Putamen (tissue), 1 donor: ENCODE data around the gene SLC4A8.

Experiments
- DNase-seq: peaks from one replicate; pipeline ENCODE4 v3.0.0-alpha.2; 2016; ENCODE audit warnings: low spot score

The SLC4A8 gene

DNA sequence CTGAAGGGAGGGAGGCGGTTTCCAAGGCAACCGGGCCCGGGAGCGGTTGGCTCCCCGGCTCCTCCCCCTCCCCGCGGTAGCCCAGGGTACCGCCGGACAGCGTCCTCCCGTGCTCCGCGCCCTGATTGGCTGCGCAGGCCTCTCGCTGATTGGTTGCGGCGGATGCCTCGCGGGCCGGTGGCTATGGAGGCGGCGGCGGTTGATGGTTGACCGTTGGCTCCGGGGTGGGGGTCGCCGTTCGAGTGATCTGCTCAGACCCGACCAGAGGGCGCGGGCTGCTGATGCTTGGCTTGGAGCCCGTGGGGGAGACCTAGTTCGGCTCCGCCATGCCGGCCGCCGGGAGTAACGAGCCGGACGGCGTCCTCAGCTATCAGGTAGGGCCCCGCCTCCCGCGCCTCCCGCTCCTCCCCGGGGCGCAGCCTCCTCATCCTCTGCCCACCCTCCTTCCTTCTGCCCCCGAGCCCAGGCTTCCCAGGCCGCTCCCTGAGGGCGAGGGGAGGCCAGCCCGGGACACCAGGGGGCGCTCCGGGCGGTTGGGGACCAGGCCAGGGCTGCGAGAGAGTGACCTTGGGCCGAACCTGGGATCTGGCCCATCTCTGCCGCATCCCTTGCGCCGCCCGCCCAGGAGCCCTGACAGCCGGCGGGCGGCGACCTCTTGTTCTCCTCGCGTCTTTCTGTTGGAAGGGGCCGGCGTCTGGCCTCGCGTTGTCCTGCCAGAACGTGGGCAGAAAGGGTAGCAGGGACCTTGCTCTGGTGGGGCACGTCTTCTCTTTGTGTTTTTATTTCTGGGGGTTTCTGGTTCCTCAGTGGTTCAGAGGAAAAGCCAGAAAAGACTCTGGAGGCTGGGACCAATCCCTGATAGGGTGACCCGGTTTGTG lies at the start of gene SLC4A8:
TSS of gene SLC4A8 (plus strand) at position 170 of the 878 bp plus-strand sequence. CDS start at position 327, 157 bp downstream.
- DNase-seq, result peak; percentile 95

DNA sequence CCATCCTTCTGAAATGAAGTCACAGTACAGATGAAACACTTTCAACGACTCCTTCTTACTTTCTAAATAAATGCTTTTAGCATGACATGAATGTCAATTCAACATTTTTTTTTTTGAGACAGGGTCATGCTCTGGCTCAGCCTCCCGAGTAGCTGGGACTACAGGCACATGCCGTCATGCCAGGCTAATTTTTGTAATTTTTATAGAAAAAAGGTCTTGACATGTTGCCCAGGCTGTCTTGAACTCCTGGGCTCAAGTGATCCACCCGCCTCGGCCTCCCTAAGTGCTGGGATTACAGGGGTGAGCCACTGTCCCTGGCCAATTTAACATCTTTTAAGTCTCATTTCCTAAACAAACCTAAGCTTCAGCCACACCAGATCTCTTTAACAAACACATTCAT lies 49.8 kb upstream of the SLC4A8 start:
- DNase-seq, result no peak

DNA sequence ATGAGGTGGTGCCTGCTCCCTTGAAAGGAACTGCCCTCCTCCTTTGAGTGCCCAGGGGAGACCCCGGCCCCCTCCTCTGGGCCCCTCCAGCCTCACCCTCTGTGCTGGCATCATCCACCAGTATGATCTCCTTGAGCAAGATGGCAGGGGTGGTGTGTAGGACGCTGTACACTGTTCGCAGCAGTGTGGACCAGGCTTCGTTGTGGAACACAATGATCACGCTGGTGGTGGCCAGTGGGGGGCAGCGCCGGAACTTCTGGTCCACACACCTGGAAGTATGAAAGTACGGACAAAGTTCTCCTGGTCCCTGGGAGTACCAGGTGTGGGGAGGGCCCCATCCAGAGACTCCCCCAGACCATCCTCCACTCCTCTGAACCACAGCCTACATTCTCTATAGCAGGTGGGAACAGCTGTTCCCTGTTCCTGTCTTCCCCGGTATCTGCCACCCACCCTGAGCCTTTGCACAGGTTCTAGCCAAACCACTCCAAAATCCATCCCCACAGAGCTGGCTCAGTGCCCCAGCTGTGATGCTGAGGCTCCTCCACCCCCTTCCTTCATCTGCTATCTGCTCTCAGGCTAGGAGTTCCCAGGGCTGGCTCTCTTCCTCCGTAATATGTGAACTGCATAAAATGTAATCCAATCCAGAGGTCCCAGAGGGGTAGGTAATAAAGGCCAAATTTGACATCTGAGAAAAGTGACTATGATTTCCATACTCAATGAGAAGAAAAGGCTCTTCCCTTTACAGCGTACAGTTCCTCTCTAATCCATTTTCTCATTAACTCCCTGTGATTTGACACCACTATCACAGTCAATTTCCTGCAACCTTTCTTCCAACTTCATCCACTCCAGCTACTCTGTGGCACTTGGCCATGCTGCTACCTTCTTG lies 47.3 kb upstream of the SLC4A8 start:
- no peak for DNase-seq

DNA sequence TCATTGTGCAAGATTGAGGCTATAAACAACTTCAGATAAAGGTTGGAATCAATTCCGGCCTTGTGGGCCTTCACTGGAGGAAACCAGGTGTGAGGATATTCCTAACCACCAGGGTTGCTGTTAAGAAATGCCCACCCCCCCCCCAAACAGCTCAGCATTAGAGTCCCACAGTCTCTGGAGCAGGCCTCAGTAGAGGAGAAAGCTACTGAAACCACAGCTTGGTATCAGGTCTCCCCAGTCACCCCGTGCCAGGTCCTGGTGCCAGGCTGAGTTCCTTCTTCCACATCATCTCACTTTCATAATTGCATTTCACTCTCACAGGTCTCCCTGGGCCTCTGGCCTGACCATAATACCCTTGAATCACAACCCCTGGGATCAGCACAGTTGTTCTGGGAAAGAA lies 45.9 kb upstream of the SLC4A8 start:
- DNase-seq, result no peak

DNA sequence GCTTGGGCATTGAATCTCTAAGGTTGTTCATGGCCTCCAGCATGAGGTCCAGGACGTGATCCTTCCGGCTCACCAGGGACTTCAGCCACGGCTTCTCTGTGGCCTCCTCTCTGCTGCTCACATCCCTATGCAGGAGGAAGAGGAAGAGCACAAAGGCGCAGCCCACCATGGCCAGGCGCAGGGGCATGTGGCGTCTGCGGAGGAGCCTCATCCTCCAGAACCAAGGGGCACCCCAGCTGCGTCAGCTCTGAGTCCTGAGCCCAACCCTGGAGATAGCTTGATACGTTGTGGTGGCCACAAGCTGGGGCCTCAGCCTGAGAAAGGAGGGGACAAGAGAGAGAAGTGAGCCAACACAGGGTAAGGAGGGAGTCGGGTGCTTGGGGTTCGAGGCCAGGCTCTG lies 45.1 kb upstream of the SLC4A8 start:
- DNase-seq, result no peak

DNA sequence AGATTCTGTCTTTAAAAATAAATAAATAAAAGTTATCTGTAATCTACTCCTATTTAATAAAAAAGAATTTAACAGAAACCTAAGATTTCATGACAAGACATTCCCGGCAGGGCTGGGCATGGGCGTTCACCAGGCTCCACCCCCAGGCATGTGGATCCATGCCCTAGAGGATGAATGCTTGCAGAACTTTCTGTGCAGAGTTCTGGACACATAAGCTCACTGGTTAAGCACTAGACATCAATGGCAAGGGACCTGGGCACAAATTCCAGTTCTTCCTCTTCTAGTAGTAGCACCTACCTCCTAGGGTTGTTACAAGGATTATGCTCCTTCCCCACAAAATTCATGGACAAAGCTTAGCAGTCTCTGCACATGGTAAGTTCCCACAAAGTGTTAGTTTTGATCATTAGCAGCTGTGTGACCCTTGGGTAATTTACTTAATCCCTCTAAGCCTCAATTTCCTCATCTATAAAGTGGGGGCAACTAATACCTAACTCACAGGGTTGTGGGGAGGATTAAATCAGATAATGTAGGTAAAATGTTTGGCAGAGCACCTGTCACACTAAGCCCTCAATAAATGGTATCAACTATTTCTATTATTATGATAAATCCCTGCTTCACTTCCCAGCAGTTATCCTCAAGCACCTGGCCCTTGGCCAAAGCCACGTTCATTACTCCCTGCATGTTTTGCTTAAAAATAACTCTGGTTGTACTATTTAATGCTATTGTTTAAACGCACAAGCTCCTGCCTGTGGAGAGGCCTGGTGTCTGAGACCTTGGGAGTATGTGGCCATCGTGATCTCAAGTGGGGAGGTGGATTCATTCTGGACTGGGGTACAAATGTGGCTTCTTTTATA lies 43.2 kb upstream of the SLC4A8 start:
- no peak for DNase-seq

DNA sequence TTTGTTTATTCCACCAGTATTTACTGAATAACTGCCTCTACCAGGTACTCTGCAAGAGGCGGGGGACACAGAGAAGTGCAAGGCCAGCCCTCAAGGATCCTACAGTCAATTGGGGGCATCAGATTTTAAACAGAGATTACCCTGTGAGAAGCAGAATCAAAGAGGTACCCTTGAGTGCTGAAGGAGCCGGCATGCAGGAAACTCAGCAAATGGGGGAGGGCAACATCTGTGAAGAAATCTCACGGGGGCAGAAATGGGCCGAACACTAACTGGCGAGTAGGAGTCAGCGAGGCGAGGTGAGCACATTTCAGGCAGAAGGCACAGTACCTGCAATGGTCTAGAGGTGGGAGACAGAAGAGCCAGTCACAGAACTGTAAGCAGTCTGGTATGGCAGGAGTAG lies 42.5 kb upstream of the SLC4A8 start:
- no peak for DNase-seq

DNA sequence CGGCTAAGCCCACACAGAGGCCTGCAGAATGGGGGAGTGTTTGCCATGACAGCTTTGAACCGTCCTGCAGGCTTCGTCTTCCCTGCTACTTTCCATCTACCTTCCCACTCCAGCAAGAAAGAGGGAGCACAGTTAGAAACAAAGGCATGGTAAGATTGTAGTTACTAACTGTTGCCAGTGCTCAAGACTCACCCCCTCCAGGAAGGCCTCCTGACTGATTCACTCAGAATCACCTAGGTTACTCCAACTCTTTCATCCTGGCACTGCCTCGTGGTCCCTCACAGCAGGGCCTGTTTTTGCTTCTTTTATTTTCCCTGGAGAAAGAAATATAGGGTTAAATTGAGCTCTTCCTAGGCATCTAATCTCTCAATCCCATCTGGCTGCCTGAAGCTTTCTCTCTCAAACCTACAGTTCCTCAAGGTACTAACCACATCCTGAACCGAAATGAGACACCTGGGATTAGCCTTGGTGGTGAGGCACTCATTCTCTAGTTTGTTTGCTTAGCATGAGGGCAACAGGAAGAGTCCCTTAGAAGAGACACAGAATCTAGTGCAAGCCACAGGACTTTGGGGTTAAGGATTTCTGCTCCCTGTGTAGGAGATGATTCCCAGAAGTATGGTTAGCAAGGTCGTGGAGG lies 41.2 kb upstream of the SLC4A8 start:
- no peak for DNase-seq

DNA sequence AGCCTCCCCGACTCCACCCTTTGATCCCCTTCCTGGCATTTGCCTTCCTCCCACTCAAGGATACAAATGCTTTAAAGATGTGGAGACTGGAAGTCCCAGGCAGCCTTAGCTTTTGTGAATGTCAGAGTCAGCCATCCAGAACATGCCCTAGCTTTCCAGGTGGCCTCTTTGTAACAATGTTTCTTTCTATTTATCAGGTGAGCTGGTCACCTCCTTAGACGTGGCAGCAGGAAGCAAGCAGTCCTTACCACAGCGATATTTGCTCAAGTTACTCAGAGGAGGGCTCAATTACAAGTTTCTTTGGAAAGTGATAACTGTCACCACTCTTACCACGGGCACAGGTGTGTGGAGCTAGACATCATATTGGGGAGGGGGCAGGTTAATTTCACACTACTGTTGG lies 38.3 kb upstream of the SLC4A8 start:
- DNase-seq, result no peak

DNA sequence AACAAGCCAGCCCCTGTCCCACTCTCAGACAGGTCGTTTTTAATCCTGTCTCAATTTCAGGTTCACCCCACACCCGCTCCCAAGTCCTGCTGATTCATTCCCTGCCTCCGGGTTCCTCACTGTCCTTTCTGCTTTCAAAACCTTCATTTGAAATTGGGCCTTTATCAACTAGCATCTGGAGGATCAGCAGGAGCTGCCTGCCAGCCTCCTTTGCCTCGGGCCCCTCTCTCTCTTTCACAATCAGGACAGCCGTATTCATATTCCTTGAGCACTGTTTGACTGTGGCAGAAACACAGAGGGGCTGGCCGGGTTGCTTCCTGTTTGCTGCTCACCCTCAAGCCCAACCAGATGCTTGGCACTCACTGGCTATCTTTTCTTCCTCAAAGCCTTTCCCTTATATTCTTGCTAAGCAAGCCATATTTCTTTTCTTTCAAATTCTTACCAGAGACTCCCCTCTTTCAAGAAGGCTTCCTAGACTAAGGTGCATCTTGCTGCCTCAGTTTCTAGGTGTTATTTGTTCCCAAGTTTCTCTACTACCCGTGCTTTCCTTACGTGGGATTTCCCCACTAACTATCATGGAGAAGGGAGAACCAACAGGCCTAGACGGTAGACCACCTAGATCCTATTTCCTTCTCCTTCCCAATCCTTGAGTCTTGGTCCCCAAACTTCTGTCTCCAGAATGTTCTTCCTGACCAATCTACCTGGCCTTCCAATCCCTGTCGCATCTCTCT lies 36.4 kb upstream of the SLC4A8 start:
- no peak for DNase-seq

DNA sequence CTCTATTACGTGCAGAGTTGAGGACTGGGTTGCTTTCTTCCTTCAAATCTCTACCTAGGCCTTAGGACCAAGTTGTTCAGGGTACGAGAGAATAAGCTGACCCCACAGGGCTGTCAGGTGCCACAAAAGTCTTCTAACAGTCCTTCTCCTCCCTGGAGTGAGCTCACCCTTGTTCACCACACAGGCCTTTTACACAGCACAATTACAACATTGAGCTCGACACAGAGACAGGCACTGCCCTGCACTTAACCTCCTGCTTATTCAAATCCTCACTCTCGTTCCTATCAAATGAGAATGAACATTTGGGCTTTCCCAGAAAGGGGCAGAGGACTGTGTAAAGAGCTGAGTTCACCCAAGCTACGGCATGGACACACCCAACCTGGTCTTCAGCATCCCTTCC lies 35.8 kb upstream of the SLC4A8 start:
- peak; percentile 58 for DNase-seq

DNA sequence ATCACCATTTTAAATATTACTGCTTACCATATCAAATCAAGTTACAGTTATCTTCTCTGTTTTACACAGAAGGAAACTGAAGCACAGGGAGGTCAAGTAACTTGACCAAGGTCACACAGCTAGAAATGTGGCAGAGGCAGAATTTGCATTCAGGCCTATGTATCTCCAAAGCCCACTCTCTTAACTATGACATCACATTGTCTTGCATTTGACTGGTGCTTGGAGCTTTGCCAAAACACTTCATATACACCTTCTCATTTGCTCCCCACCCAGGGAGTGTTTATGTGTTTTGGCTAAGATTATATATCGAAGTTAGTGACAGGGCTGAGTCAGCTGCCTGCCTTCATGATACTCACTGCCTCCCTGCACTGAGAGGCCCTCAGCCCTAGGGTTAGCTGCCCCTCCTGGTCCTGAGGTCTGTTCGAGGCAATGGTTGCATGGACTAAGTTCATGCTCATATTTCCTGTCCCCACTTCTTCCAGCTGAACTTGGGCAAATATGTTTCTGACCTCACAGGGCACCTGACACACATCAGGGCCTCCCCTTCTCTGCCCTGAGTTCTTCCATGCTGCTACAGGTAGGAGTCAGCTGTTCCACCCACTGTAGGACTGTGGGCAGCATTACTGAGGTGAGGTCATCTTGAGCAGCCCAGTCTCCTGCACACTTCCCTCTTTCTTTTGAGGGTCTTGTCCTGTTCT lies 35.2 kb upstream of the SLC4A8 start:
- no peak for DNase-seq

DNA sequence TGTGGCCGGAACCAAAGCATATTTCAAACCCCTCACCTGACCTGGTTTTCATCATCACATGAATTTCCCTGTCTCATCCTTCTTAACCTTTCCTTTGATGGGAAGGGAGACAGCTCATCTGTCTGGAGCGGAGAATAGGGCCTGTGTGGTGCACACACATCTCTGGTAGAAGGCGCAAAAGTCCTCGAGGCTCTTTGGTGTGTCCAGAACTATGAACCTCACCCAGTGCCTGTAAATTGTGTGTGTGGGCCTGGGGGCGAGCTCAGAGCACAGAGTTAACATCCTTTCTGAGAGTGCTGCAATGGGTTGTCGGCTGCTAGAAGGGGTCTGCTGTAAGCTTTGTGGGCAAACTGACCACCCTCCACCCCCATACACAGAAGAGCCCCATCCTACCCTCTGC lies 34.2 kb upstream of the SLC4A8 start:
- no peak for DNase-seq

DNA sequence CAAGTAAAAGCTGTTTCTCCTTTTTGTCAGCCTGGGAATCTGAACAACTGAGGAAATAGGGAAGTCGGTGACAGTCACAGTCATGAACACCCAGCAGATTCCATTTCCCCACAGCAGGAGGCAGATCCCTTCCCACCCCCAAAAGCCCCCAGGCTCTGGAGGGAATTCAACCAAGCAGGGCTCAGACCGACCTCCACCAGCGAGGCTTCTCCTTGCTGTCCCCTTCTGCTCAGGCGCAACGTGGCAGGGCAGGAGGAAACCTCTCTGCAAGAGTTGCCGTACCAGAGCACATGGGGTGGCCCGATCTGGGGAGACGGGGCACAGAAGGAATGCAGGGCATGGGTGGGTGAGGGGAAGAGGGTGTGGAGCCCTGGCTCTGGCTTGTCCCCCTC lies 33.7 kb upstream of the SLC4A8 start:
- no peak for DNase-seq

DNA sequence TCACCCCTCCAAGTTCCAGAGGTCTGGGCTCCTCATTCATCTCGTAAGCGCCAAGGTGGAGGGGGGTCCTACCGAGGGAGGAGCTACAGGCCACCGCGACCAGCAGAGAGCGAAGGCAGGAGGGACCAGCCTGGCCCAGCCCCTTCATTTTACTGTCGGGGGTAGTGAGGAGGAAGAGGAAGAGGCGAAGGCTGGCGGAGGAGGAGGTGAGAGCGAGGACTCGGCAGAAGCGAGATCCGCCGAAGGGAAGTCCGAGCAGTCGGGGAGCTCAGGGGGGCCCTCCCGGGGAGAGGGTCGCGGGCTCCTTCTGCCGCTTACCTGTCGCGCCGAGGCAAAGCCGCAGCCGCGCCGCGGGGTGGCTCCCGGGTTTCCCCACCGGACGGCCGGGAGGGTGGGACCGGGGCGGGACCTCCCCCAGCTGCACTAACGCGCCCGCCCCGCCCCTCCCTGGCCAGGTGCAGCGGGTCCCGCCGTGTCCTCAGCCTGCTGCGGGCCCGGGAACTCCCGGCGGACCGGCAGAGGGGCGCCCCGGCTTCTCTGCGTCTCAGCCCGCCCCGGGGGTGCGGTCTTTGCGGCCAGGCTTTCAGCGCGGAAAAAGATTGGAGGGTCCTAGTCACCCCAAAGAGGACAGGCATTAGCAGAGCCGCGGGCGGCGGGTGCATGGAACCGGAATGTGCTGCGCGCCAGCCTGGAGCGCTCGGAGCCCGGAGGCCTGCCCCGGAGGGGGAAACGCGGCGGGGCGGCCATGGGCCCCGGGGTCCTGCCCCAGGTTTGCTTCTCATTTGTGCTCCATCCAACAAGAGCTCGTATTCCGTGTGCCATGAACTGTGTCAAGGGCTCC lies 33.1 kb upstream of the SLC4A8 start, which contains the start of gene GALNT6:
TSS of gene GALNT6 (minus strand) at position 124 of the 841 bp plus-strand sequence. CDS start 11,625 bp downstream, outside the sequence.
- DNase-seq, result no peak

DNA sequence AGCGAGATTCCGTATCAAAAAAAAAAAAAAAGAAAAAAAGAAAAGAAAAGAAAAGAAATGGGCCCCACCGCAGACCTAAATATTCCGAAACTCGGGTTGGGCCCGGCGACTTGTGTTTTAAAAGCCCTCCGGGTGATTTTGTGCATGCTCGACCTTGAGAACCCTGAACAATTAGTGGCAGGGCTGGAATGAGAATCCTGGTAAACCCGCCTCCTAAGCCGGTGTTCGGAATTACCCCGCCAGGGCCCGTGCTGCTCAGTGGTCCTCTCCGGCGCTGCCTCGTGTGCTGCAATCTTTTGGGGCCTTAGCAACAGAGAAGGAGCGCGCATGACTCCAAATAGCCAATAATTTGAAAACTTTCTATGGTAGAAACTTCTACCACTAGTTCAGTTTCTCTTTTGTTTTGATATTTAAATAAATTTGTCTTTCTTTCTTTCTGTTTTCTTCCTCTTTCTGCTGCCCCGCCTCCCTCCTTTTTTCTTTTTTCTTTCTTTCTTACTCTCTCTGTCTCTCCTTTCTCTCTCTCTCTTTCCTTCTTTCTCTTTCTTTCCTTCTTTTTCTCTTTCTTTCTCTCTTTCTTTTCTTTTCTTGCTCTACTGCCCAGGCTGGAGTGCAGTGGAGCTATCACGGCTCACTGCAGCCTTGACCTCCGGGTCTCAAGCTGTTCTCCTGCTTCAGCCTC lies 31.9 kb upstream of the SLC4A8 start:
- no peak for DNase-seq

DNA sequence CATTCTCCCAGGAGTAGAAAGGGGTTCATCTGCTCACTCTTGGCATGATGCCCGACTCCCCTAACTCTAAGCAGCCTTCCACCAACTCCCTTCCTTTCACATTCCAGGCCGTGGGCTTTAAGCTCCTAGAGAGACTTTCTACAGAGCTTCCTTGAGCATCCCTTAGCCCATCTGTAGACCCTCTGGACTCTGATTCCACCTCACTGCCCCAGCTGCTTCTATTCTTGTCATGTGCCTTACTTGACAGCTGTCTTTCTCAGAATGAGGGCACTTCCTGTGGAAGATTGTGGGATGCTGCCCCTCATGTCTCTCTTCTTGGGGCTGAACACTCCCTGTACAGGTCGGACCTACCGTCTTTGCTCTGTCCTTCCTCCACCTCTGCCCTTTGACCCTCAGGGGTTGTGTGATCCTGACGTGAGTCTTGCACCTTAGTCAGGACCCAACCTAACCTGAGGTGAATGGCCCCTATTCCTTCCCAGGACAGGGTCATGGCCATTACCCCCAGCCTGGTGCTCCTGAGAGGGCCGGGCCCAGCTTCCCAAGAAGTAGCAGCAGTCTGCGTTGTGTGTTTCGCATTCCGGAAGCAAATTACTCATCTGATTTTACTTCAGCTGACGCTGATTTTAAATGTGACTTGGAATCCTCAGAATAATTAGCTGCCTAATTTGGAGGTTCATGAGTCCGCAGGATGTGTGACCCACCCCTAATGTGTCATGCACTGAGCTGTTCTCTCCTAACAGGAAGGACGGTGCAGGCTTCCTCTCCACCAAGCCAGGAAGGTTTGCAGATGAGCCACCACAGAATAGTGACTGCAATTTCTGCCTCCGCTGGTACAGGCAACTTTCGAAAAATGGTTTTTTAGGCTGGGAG lies 30.7 kb upstream of the SLC4A8 start:
- DNase-seq, result no peak
